Superior temporal gyrus (tissue), 1 donor: Measurements from ENCODE around the gene GLI1.
A peak's percentile ranks its signal among the peaks of the same experiment; 100 is the strongest.
"Not testable (repeated sequence)": the region's sequence is repeated elsewhere in the genome, so short reads cannot be mapped to it uniquely, and the experiment has no call there.

Source experiments
- DNase-seq: peaks from one replicate; pipeline ENCODE4 v3.0.0-alpha.2; 2016; ENCODE audit errors: extremely low spot score

Gene GLI1

GRCh38 chr12:57476162-57476992 lies 16.8 kb downstream of the GLI1 start:
- no peak for DNase-seq

- no peak for DNase-seq
Observed at GRCh38 chr12:57476993-57477709, 17.6 kb downstream of the GLI1 start.

GRCh38 chr12:57477710-57478681 lies 18.4 kb downstream of the GLI1 start:
- DNase-seq = no peak

- no peak for DNase-seq
Observed at GRCh38 chr12:57479043-57479375, 19.4 kb downstream of the GLI1 start.

GRCh38 chr12:57479376-57480115 lies 20.0 kb downstream of the GLI1 start, which contains the start of gene ARHGAP9:
Gene ARHGAP9 (minus strand): TSS chr12:57479866. CDS start chr12:57479406, 460 bp downstream.
- no peak for DNase-seq

- no peak for DNase-seq
Observed at GRCh38 chr12:57481671-57482070, 22.1 kb downstream of the GLI1 start.

GRCh38 chr12:57483466-57483865 lies 23.9 kb downstream of the GLI1 start:
- no peak for DNase-seq

GRCh38 chr12:57485695-57486094 lies 26.1 kb downstream of the GLI1 start:
- DNase-seq = no peak

- no peak for DNase-seq
Observed at GRCh38 chr12:57487055-57487596, 27.5 kb downstream of the GLI1 start.

GRCh38 chr12:57487597-57488401 lies 28.2 kb downstream of the GLI1 start, which contains the start of gene MARS1:
Gene MARS1 (plus strand): TSS chr12:57488068. CDS start chr12:57488091, 23 bp downstream.
- DNase-seq = peak; percentile 99

- no peak for DNase-seq
Observed at GRCh38 chr12:57488402-57489156, 29.0 kb downstream of the GLI1 start.

- DNase-seq = no peak
Observed at GRCh38 chr12:57489157-57489641, 29.6 kb downstream of the GLI1 start.

GRCh38 chr12:57490126-57490525 lies 30.5 kb downstream of the GLI1 start:
- DNase-seq = no peak

GRCh38 chr12:57491393-57492280 lies 32.1 kb downstream of the GLI1 start:
- DNase-seq = no peak

- DNase-seq = not testable (repeated sequence)
Observed at GRCh38 chr12:57495051-57495701, 35.6 kb downstream of the GLI1 start.

- no peak for DNase-seq
Observed at GRCh38 chr12:57496822-57497221, 37.2 kb downstream of the GLI1 start.
